ENCODE results near the gene SMCHD1. TPM values are rescaled to one million over a fixed set of nuclear protein-coding genes. Genes with fewer than 3 reads are reported as not detected.

The SMCHD1 gene
- total RNA-seq, 4 donors from 2014 or later = 35.5 to 126 (median 41.3) TPM

DNA sequence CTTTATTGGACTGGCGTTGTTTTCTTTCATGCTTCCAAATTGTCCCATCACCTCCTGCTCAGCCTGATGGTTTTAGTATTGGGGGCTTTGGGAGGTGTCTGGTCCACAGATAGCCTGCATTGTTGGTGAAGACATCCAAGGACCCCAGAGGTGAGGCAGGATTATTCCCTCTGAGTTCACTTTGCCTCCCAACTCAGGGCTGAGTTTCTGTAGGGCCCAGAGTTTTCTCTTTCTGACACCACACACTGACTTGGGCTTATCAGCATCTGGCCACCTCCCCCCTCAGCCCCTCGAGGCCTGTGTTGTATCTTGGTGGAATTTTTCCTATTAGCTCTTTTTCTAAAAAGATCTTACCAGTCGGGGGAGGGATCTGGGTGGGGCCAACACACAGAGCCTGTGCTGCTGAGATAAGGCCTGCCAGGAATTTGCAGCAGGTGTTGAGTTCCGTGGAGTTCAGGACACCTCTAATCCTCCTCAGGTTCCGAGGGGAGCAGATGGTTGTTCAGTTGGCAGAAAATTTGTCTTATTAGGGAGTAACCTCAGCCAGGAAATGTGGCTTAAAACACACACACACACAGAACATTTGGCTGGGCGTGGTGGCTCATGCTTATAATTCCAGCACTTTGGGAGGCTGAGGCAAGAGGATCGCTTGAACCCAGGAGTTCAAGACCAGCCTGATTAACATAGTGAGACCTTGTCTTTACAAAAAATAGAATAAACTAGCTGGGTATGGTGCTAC is 198.6 kb downstream of the SMCHD1 start:
- H3K27ac ChIP-seq = peak overlapping the region; percentile 64
- no peaks in the 10 kb centered on the region for H3K36me3 ChIP-seq
- no peaks in the 10 kb centered on the region for H3K9me3 ChIP-seq
- TF ChIP-seq EP300 (IDR thresholded peaks at IDR 0.05) (no peak), POLR2AphosphoS5 (IDR thresholded peaks at IDR 0.05) (no peak), POLR2A (IDR thresholded peaks at IDR 0.05) (no peak)
- TF ChIP-seq, protein P1, sequence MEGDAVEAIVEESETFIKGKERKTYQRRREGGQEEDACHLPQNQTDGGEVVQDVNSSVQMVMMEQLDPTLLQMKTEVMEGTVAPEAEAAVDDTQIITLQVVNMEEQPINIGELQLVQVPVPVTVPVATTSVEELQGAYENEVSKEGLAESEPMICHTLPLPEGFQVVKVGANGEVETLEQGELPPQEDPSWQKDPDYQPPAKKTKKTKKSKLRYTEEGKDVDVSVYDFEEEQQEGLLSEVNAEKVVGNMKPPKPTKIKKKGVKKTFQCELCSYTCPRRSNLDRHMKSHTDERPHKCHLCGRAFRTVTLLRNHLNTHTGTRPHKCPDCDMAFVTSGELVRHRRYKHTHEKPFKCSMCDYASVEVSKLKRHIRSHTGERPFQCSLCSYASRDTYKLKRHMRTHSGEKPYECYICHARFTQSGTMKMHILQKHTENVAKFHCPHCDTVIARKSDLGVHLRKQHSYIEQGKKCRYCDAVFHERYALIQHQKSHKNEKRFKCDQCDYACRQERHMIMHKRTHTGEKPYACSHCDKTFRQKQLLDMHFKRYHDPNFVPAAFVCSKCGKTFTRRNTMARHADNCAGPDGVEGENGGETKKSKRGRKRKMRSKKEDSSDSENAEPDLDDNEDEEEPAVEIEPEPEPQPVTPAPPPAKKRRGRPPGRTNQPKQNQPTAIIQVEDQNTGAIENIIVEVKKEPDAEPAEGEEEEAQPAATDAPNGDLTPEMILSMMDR (IDR thresholded peaks at IDR 0.05) = no peak
- H3K27me3 ChIP-seq = peaks cover 17% of the 10 kb centered on the region
- WGBS = 52% methylated on average over 7 of the region's 7 CpGs
- H3K4me1 ChIP-seq = peaks cover 39% of the 10 kb centered on the region
- no peak overlapping the region for H3K4me3 ChIP-seq
- peak in 1 of 2 donors; percentile 49 for DNase-seq (ENCODE audit: low spot score in 2 of 2)

Other genes starting within 250 kb of the SMCHD1 start
- 10 to 100 TPM in 1 of 4 donors, 1 to 10 TPM in 3; 3.3 to 10.5 (median 4.9) TPM for gene METTL4, start 84.2 kb upstream of the SMCHD1 start, total RNA-seq
- 1 to 10 TPM; 1.1 to 2.7 (median 2.5) TPM for gene NDC80, start 84.2 kb upstream of the SMCHD1 start, total RNA-seq
- 10 to 100 TPM in 1 of 4 donors, 1 to 10 TPM in 3; 4.3 to 11.3 (median 7.1) TPM for gene EMILIN2, start 191.3 kb downstream of the SMCHD1 start, total RNA-seq